CD4-positive, alpha-beta T cell (primary cell): Measurements from ENCODE around the gene SREBF2. TPM values are rescaled to one million over a fixed set of nuclear protein-coding genes. Genes with fewer than 3 reads are reported as not detected.

Experiments used
- ATAC-seq: fragments of 200-7000 bp; cut with Tn5 transposase; one replicate; pipeline ENCODE4 v1.10.0; 2022; ENCODE audit warnings: mild to moderate bottlenecking; ENCODE audit not compliant: poor library complexity
- CTCF ChIA-PET: fragments of 350-600 bp; sonication (Branson Sonifier 250); formaldehyde crosslinking; loops from one replicate; lab custom pipeline; 2021; ENCODE audit warnings: antibody characterized with exemption, inconsistent platforms; lab: Charles Lee
- POLR2A ChIA-PET: fragments of 350-600 bp; sonication (Branson Sonifier 250); formaldehyde crosslinking; loops from one replicate; lab custom pipeline; 2021; ENCODE audit warnings: antibody characterized with exemption, inconsistent platforms; lab: Charles Lee
- DNase-seq, 14 experiments: peaks; one replicate each; pipeline ENCODE4 v3.0.0-alpha.2; 2013 to 2020; ENCODE audit warnings: mixed read lengths in 2 of 14
- H3K27ac ChIP-seq, 2 donors: one replicate each; pipeline versions ENCODE4 v1.5.1 to v1.7.0; 2013; ENCODE audit warnings: low read length in 2 of 2, low read depth in 1 of 2, mild to moderate bottlenecking in 1 of 2
- H3K27me3 ChIP-seq, 2 experiments: 1 replicate in 1 of 2; 2 replicates in 1 of 2; pipeline versions ENCODE4 v1.6.1 to v1.7.0; 2013; ENCODE audit warnings: low read length in 2 of 2, control low read depth in 1 of 2, mild to moderate bottlenecking in 1 of 2, moderate library complexity in 1 of 2; ENCODE audit not compliant: insufficient read depth in 2 of 2, control insufficient read depth in 1 of 2
- H3K36me3 ChIP-seq: one replicate; pipeline ENCODE4 v1.6.1; 2013; ENCODE audit warnings: low read length, control low read depth; ENCODE audit not compliant: insufficient read depth
- H3K4me1 ChIP-seq: one replicate; pipeline ENCODE4 v1.6.1; 2013; ENCODE audit warnings: low read length, control low read depth; ENCODE audit not compliant: insufficient read depth
- H3K4me3 ChIP-seq: one replicate; pipeline ENCODE4 v1.5.1; 2013; ENCODE audit warnings: mild to moderate bottlenecking, low read length, moderate library complexity
- H3K9me3 ChIP-seq, 2 experiments: 1 replicate in 1 of 2; 2 replicates in 1 of 2; pipeline versions ENCODE4 v1.6.1 to v1.7.0; 2013; ENCODE audit warnings: low read length in 2 of 2, mild to moderate bottlenecking in 2 of 2, control low read depth in 1 of 2, moderate library complexity in 1 of 2; ENCODE audit not compliant: control insufficient read depth in 1 of 2, insufficient read depth in 1 of 2
- H3K27ac Mint-ChIP-seq: one replicate; pipeline ENCODE4 v1.8.0; 2020; ENCODE audit warnings: mixed read lengths
- H3K27me3 Mint-ChIP-seq: one replicate; pipeline ENCODE4 v1.8.0; 2021; ENCODE audit warnings: mixed read lengths
- H3K36me3 Mint-ChIP-seq: one replicate; pipeline ENCODE4 v1.8.0; 2021; ENCODE audit warnings: low read depth, mixed read lengths
- H3K4me1 Mint-ChIP-seq: one replicate; pipeline ENCODE4 v1.8.0; 2021; ENCODE audit warnings: low read depth, mixed read lengths
- H3K4me3 Mint-ChIP-seq: one replicate; pipeline ENCODE4 v1.8.0; 2020; ENCODE audit warnings: mild to moderate bottlenecking, mixed read lengths
- H3K9me3 Mint-ChIP-seq: one replicate; pipeline ENCODE4 v1.8.0; 2020; ENCODE audit warnings: mixed read lengths
- intact Hi-C, 2 experiments: fragments of 100-400 bp; cut with DNase I in 1 of 2; cut with micrococcal nuclease in 1 of 2; formaldehyde crosslinking; loops; one replicate each; pipeline versions ENCODE4 v1.15.1 to v1.9.0; 2023 to 2025; cut with DNase I, micrococcal nuclease
- polyA plus RNA-seq, 2 donors: library from polyadenylated mRNA; unstranded; fragments of 120-200 nt; gene quantifications; one replicate each; pipeline ENCODE4 v1.2.1, GENCODE V29; 2013
- total RNA-seq, 174 experiments: library from RNA in 2 of 174; stranded (reverse) in 2 of 174; gene quantifications; one replicate each; pipeline ENCODE4 v1.2.3 and lab custom pipeline; 2021 to 2026
- TF ChIP-seq, protein P1 (sequence below): fragments of 200-600 bp; IDR thresholded peaks from one replicate; pipeline ENCODE4 v1.8.0; 2022; ENCODE audit warnings: antibody characterized with exemption, mild to moderate bottlenecking

Gene SREBF2
- total RNA-seq (10 to 100 TPM; 67.2 to 69.9 TPM), total RNA-seq (lab: John Stamatoyannopoulos, UW) (58.5 to 441 (median 162) reads per million in 172 experiments)
- 35.6 TPM for polyA plus RNA-seq (2013, experiment 1 of 2)
- 40.7 TPM for polyA plus RNA-seq (2013, experiment 2 of 2)

DNA sequence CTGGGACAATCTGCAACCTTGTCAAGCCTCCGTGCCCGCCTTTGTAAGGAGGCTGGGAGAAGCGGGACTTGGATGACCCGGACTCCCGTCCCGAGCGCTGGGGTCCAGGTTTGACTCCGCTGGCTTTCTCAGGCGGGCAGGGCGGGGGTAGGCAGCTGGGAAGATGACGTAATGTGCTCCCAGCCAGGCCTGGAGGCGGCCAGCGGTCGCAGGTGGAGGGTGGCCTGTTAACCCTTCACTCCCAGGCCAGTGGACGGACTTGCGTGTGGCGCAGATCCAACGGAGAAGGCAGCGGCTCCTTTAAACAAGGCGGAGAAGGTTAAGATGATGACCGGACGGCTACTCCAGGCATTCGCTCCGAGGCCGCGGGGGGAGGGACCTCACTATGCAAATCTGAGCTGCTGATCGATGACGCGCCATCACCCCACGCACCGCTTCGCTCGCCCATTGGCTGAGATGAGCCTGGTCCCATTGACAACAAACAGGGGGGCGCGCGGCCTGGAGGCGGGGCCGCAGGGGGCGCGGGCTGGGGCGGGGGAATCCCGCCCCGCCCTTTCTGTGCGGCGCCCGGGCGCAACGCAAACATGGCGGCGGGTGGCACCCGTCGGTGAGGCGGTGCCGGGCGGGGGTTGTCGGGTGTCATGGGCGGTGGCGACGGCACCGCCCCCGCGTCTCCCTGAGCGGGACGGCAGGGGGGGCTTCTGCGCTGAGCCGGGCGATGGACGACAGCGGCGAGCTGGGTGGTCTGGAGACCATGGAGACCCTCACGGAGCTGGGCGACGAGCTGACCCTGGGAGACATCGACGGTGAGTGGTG lies at the start of gene SREBF2:
Gene SREBF2 (plus strand): TSS at position 553 of the 816 bp plus-strand sequence. CDS start 166 bp downstream, at position 719.
- peaks cover 27% of the 10 kb centered on the region for H3K36me3 Mint-ChIP-seq

DNA sequence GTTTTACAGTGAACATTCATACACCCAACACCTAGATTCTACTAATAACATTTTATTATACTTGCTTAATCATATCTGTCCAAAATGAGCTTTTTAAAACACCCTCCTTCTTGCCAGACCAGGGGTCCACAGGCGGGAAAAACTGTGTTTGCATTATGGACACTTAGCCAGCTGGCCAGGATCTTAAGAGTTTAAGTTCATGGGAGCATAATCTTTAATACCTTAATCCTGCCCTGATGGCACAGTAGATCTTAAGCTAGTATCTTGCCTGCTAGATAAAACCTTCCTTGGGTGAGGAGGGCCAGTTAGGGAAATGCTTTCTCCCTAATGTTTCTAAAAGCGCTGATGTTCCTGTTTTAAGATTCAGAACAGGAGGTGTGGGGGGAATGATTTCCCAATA lies 45.6 kb upstream of the SREBF2 start:
- Mint-ChIP-seq H3K4me3 (no peak overlapping the region), H3K27me3 (no peaks in the 10 kb centered on the region), H3K4me1 (peaks cover 44% of the 10 kb centered on the region), H3K9me3 (no peaks in the 10 kb centered on the region), H3K36me3 (peaks cover 58% of the 10 kb centered on the region), H3K27ac (peak overlapping the region; percentile 67)
- ATAC-seq = no peak
- no peak for DNase-seq
- no peak overlapping the region for H3K4me3 ChIP-seq
- CTCF ChIA-PET = interaction anchor here (1.1 kb wide), 1 partner anchor 12 kb away, joined by 3 read pairs; no protein-coding TSS in a partner anchor
- TF ChIP-seq, protein P1, sequence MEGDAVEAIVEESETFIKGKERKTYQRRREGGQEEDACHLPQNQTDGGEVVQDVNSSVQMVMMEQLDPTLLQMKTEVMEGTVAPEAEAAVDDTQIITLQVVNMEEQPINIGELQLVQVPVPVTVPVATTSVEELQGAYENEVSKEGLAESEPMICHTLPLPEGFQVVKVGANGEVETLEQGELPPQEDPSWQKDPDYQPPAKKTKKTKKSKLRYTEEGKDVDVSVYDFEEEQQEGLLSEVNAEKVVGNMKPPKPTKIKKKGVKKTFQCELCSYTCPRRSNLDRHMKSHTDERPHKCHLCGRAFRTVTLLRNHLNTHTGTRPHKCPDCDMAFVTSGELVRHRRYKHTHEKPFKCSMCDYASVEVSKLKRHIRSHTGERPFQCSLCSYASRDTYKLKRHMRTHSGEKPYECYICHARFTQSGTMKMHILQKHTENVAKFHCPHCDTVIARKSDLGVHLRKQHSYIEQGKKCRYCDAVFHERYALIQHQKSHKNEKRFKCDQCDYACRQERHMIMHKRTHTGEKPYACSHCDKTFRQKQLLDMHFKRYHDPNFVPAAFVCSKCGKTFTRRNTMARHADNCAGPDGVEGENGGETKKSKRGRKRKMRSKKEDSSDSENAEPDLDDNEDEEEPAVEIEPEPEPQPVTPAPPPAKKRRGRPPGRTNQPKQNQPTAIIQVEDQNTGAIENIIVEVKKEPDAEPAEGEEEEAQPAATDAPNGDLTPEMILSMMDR = no peak
- no peak overlapping the region for H3K27ac ChIP-seq
- POLR2A ChIA-PET = interaction anchor here (1.1 to 13.9 kb wide), 2 partner anchors 12 to 45 kb away, joined by 6 to 472 read pairs; partner anchors contain the start of gene CCDC134
- H3K9me3 ChIP-seq = no peaks in the 10 kb centered on the region
- peaks cover 37% of the 10 kb centered on the region for H3K4me1 ChIP-seq
- intact Hi-C loops = no loop called here
- H3K36me3 ChIP-seq = peaks cover 50% of the 10 kb centered on the region
- no peaks in the 10 kb centered on the region for H3K27me3 ChIP-seq

More for the DNA sequence above, at the start of gene SREBF2:
- ChIA-PET POLR2A (interaction anchor here (0.6 to 5.0 kb wide), 38 partner anchors 10 to 817 kb away, joined by 3 to 107 read pairs (median 6); partner anchors contain the start of genes CCDC134, CENPM, CYB5R3 and NDUFA6), CTCF (interaction anchor here (0.7 to 3.4 kb wide), 13 partner anchors 10 to 136 kb away, joined by 3 to 17 read pairs (median 4); partner anchors contain the start of gene CENPM)
- H3K27me3 ChIP-seq = no peaks in the 10 kb centered on the region
- H3K4me1 ChIP-seq = peaks cover 30% of the 10 kb centered on the region
- TF ChIP-seq, protein P1 = no peak
- peak within 1 kb of the TSS; percentile 89 to 98 for H3K27ac ChIP-seq
- intact Hi-C loops = loop anchor here (1.0 to 5.0 kb wide), 4 partner anchors 32 to 52 kb away; partner anchors contain the start of gene CCDC134 (in 1 of the 2)
- Mint-ChIP-seq H3K4me3 (peak within 1 kb of the TSS; percentile 97), H3K4me1 (peaks cover 43% of the 10 kb centered on the region), H3K27me3 (no peaks in the 10 kb centered on the region), H3K9me3 (no peaks in the 10 kb centered on the region), H3K27ac (peak within 1 kb of the TSS; percentile 100)
- H3K4me3 ChIP-seq = peak within 1 kb of the TSS; percentile 96
- DNase-seq (peak; percentile 96 to 99 (median 98)), ATAC-seq (peak; percentile 93)
- H3K36me3 ChIP-seq = peaks cover 10% of the 10 kb centered on the region
- H3K9me3 ChIP-seq = no peaks in the 10 kb centered on the region

DNA sequence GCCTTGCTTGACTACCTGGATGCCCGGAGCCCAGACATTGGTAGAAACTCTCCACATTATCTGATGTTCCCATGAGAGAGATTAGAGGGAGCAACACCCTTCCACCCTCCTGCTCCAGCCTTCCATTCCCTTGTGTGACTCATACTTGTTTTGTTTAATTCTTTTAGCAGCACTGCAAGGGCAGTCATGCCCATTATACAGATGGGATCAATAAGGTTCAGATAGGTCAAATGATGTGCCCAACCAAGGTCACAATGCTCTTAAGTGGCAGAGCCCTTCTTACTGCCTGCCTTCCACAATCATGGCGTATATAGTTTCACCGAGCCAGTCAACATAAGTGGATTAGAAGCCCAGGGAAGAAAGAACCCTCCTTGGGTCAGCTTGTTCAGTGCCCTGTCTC lies 39.0 kb upstream of the SREBF2 start:
- ChIA-PET POLR2A (interaction anchor here (2.4 kb wide), 1 partner anchor 13 kb away, joined by 10 read pairs; no protein-coding TSS in a partner anchor), CTCF (no interaction called here)
- Histone ChIP-seq H3K9me3 (no peaks in the 10 kb centered on the region), H3K4me1 (no peaks in the 10 kb centered on the region), H3K27ac (no peak overlapping the region), H3K4me3 (no peak overlapping the region), H3K27me3 (no peaks in the 10 kb centered on the region), H3K36me3 (peaks cover 51% of the 10 kb centered on the region)
- no peak for ATAC-seq
- TF ChIP-seq, protein P1 = no peak
- Mint-ChIP-seq H3K9me3 (no peaks in the 10 kb centered on the region), H3K36me3 (peaks cover 68% of the 10 kb centered on the region), H3K27ac (no peak overlapping the region), H3K27me3 (no peaks in the 10 kb centered on the region), H3K4me3 (no peak overlapping the region), H3K4me1 (peaks cover 21% of the 10 kb centered on the region)
- DNase-seq = no peak
- intact Hi-C loops = no loop called here
